OCI-LY3 (cell line): Measurements from ENCODE around the gene TMCC1.

Experiments used
- H2AFZ ChIP-seq: fragments of 200-600, 300-600 bp; shearing (Covaris generic); 2 replicates; pipeline ENCODE4 v1.6.0; 2014; ENCODE audit warnings: antibody characterized with exemption, low read depth, low read length
- H3K27ac ChIP-seq: fragments of 200-600, 300-600 bp; sonication (generic); 2 replicates; pipeline ENCODE4 v1.5.1; 2014; ENCODE audit warnings: mild to moderate bottlenecking, low read length, moderate library complexity, mixed read lengths
- H3K27me3 ChIP-seq: fragments of 200-600, 300-600 bp; sonication (generic); 2 replicates; pipeline ENCODE4 v1.6.1; 2014; ENCODE audit warnings: low read depth, low read length, mixed read lengths
- H3K36me3 ChIP-seq: fragments of 200-600, 300-600 bp; sonication (generic); replicated peaks from 2 replicates; pipeline ENCODE3; 2014; ENCODE audit warnings: low read depth, low read length, mixed read lengths
- H3K4me1 ChIP-seq: fragments of 300-600, 200-600 bp; sonication (generic); 2 replicates; pipeline ENCODE4 v1.6.1; 2014; ENCODE audit warnings: low read length, mixed read lengths
- H3K4me2 ChIP-seq: fragments of 200-600, 300-600 bp; sonication (generic); 2 replicates; pipeline ENCODE4 v1.6.1; 2014; ENCODE audit warnings: low read length, mixed read lengths
- H3K4me3 ChIP-seq: fragments of 300-600, 200-600 bp; sonication (generic); 2 replicates; pipeline ENCODE4 v1.5.1; 2014; ENCODE audit warnings: antibody characterized with exemption, mild to moderate bottlenecking, low read length, moderate library complexity
- H3K79me2 ChIP-seq: fragments of 300-600, 200-600 bp; shearing (Covaris generic); 2 replicates; pipeline ENCODE4 v1.6.1; 2014; ENCODE audit warnings: mild to moderate bottlenecking, low read length, mixed read lengths
- H3K9ac ChIP-seq: fragments of 300-600, 200-600 bp; shearing (Covaris generic); 2 replicates; pipeline ENCODE4 v1.6.0; 2014; ENCODE audit warnings: mild to moderate bottlenecking, low read length, moderate library complexity
- H3K9me3 ChIP-seq: fragments of 200-600, 300-600 bp; shearing (Covaris generic); 2 replicates; pipeline ENCODE4 v1.6.1; 2014; ENCODE audit warnings: low read length, mixed read lengths; ENCODE audit not compliant: insufficient read depth
- H4K20me1 ChIP-seq: fragments of 200-600, 300-600 bp; sonication (generic); 2 replicates; pipeline ENCODE4 v1.6.1; 2016; ENCODE audit warnings: low read length, mixed read lengths; ENCODE audit not compliant: insufficient read depth
- EZH2phosphoT487 ChIP-seq: fragments of 200-600 bp; shearing (Covaris generic); IDR thresholded peaks from 2 replicates; pipeline ENCODE4 v1.6.1; 2018; ENCODE audit warnings: antibody characterized with exemption, mixed run types, low read depth
- TF ChIP-seq, protein P1 (sequence below): fragments of 200-600, 300-600 bp; sonication (generic); IDR thresholded peaks from 2 replicates; pipeline ENCODE4 v1.5.1; 2014; ENCODE audit warnings: antibody characterized with exemption, low read length, low read depth

TMCC1 gene

DNA sequence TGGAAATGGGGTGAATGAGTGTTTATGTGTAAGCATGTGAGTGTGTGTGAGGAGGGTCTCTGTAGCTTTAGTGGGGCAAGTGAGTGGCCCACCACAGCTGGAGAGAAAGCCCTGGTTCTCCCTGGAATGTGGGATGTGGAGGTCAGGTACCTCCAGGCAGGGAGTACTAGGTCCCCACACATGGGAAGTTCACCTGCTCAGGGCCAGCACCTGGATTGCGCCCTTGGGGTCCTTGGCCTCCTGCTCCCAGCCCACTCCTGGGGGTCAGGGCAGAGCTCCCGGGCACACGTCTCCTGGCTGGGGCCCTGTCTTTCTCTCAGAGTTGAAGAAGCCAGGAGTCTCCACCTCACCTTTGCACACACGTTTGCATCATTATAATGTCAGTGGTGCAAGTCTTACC, 40.0 kb upstream of the TMCC1 start:
- H2AFZ ChIP-seq = no peak overlapping the region
- H3K36me3 ChIP-seq = no peaks in the 10 kb centered on the region
- H4K20me1 ChIP-seq = no peaks in the 10 kb centered on the region
- no peaks in the 10 kb centered on the region for H3K27me3 ChIP-seq
- H3K4me3 ChIP-seq = no peak overlapping the region
- H3K79me2 ChIP-seq = no peaks in the 10 kb centered on the region
- H3K4me2 ChIP-seq = no peak overlapping the region
- H3K9ac ChIP-seq = no peak overlapping the region
- H3K27ac ChIP-seq = no peak overlapping the region
- H3K4me1 ChIP-seq = peaks cover 5% of the 10 kb centered on the region
- H3K9me3 ChIP-seq = peaks cover 4% of the 10 kb centered on the region; the same call in 1 of the 2 replicates
- no peak for TF ChIP-seq EZH2phosphoT487
- TF ChIP-seq, protein P1, sequence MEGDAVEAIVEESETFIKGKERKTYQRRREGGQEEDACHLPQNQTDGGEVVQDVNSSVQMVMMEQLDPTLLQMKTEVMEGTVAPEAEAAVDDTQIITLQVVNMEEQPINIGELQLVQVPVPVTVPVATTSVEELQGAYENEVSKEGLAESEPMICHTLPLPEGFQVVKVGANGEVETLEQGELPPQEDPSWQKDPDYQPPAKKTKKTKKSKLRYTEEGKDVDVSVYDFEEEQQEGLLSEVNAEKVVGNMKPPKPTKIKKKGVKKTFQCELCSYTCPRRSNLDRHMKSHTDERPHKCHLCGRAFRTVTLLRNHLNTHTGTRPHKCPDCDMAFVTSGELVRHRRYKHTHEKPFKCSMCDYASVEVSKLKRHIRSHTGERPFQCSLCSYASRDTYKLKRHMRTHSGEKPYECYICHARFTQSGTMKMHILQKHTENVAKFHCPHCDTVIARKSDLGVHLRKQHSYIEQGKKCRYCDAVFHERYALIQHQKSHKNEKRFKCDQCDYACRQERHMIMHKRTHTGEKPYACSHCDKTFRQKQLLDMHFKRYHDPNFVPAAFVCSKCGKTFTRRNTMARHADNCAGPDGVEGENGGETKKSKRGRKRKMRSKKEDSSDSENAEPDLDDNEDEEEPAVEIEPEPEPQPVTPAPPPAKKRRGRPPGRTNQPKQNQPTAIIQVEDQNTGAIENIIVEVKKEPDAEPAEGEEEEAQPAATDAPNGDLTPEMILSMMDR = no peak

DNA sequence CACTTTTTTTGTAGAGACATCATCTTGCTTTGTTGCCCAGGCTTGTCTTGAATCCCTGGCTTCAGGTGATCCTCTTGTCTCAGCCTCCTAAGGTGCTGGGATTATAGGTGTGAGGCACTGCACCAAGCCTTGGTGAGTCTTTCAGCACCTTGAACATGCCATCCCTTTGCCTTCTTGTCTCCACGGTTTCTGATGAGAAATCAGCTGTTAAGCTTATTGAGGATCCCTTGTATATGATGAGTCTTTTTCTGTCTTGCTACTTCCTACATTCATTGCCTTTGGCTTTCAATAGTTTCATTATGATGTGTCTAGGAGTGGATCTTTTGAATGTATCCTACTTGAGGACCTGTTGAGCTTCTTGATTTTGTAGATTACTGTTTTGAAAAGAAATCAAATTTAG, 35.9 kb upstream of the TMCC1 start:
- Histone ChIP-seq H3K9ac (no peak overlapping the region), H3K79me2 (no peaks in the 10 kb centered on the region), H3K4me3 (no peak overlapping the region), H3K36me3 (no peaks in the 10 kb centered on the region), H3K4me1 (peaks cover 5% of the 10 kb centered on the region), H4K20me1 (no peaks in the 10 kb centered on the region), H3K9me3 (peaks cover 4% of the 10 kb centered on the region; the same call in 1 of the 2 replicates), H3K4me2 (no peak overlapping the region), H3K27ac (no peak overlapping the region), H3K27me3 (no peaks in the 10 kb centered on the region), H2AFZ (no peak overlapping the region)
- TF ChIP-seq EZH2phosphoT487 = no peak
- TF ChIP-seq, protein P1 = no peak

DNA sequence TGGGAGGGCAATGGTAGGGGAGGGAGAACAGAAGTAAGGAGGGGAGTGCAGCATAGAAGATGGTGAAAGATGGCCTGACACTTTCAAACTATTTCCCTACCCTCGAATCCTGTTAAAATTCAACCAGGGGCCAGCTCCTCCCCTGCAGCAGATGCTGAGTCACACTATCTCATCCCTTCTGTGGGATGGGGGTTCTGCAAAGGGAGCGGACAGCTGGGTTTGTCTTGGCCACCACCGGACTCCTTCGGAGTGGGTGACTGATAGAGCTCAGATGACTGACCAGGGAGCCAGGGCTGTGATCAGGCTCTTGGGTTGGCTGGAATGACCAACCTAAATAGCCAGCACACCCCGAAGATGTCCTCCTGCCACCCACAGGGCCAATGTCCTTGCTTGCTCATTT, 33.6 kb upstream of the TMCC1 start:
- Histone ChIP-seq H3K9me3 (peaks cover 4% of the 10 kb centered on the region; the same call in 1 of the 2 replicates), H3K4me3 (no peak overlapping the region), H3K79me2 (no peaks in the 10 kb centered on the region), H3K27me3 (no peaks in the 10 kb centered on the region), H3K4me1 (no peaks in the 10 kb centered on the region), H4K20me1 (no peaks in the 10 kb centered on the region), H3K27ac (no peak overlapping the region), H2AFZ (no peak overlapping the region), H3K4me2 (no peak overlapping the region), H3K9ac (no peak overlapping the region), H3K36me3 (no peaks in the 10 kb centered on the region)
- TF ChIP-seq, protein P1 = no peak

DNA sequence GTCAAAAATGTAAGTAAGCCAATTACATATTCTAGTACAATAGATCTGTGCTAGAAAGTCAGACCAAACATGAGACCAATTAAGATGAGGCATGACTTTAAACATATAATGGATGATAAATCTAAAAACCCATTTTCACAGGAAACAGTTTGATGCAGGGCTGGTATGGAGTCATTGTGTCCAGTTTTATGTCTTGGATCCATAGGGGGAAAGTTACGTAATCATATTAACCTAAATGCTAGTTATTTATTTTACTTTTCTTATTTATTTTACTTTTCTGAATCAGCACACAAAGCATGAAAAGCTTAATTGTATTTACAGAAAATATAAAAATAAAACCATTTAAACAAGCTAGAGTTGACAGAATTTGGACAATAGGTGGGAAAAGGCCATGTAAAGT, 26.3 kb upstream of the TMCC1 start:
- no peak overlapping the region for H2AFZ ChIP-seq

More for the DNA sequence above, 26.3 kb upstream of the TMCC1 start:
- H3K27ac ChIP-seq = no peak overlapping the region
- H3K4me2 ChIP-seq = no peak overlapping the region
- no peaks in the 10 kb centered on the region for H3K27me3 ChIP-seq
- no peaks in the 10 kb centered on the region for H4K20me1 ChIP-seq
- no peaks in the 10 kb centered on the region for H3K79me2 ChIP-seq
- H3K4me3 ChIP-seq = no peak overlapping the region
- peaks cover 16% of the 10 kb centered on the region for H3K9me3 ChIP-seq
- H3K9ac ChIP-seq = no peak overlapping the region
- no peak for TF ChIP-seq EZH2phosphoT487
- TF ChIP-seq, protein P1 = no peak
- H3K4me1 ChIP-seq = no peaks in the 10 kb centered on the region
- no peaks in the 10 kb centered on the region for H3K36me3 ChIP-seq
